GM03348 (cell line): ENCODE data around the gene LDLRAD1.
"Not testable (repeated sequence)": the region's sequence is repeated elsewhere in the genome, so short reads cannot be mapped to it uniquely, and the experiment has no call there.

ENCODE experiments used
- DNase-seq: peaks from one replicate; pipeline ENCODE4 v3.0.0; 2012; ENCODE audit warnings: low spot score

LDLRAD1 gene

GRCh38 chr1:54016343-54017282 is 1.4 kb downstream of the LDLRAD1 start:
- DNase-seq, result no peak

- DNase-seq, result no peak
Observed at GRCh38 chr1:54014009-54014629, 3.9 kb downstream of the LDLRAD1 start.

GRCh38 chr1:54013393-54014008 is 4.5 kb downstream of the LDLRAD1 start:
- DNase-seq, result no peak

- no peak for DNase-seq
Observed at GRCh38 chr1:54012863-54013262, 5.1 kb downstream of the LDLRAD1 start.

GRCh38 chr1:54012008-54012325 is 6.0 kb downstream of the LDLRAD1 start:
- no peak for DNase-seq

GRCh38 chr1:54011316-54012007 is 6.5 kb downstream of the LDLRAD1 start:
- no peak for DNase-seq

- no peak for DNase-seq
Observed at GRCh38 chr1:54010415-54011117, 7.4 kb downstream of the LDLRAD1 start.

- no peak for DNase-seq
Observed at GRCh38 chr1:54009406-54009805, 8.6 kb downstream of the LDLRAD1 start.

- DNase-seq, result no peak
Observed at GRCh38 chr1:54008876-54009275, 9.1 kb downstream of the LDLRAD1 start.

GRCh38 chr1:54007613-54008012 is 10.4 kb downstream of the LDLRAD1 start:
- no peak for DNase-seq

GRCh38 chr1:54006508-54006907 is 11.5 kb downstream of the LDLRAD1 start:
- no peak for DNase-seq

GRCh38 chr1:54004481-54005049 is 13.4 kb downstream of the LDLRAD1 start:
- no peak for DNase-seq

- DNase-seq, result not testable (repeated sequence)
Observed at GRCh38 chr1:54003750-54004480, 14.1 kb downstream of the LDLRAD1 start.

GRCh38 chr1:54003249-54003646 is 14.7 kb downstream of the LDLRAD1 start:
- DNase-seq, result no peak

GRCh38 chr1:54002544-54003248 is 15.3 kb downstream of the LDLRAD1 start:
- DNase-seq, result no peak

GRCh38 chr1:54001591-54001990 is 16.4 kb downstream of the LDLRAD1 start:
- no peak for DNase-seq

GRCh38 chr1:53999920-54000319 is 18.1 kb downstream of the LDLRAD1 start:
- no peak for DNase-seq

GRCh38 chr1:53998223-53998622 is 19.8 kb downstream of the LDLRAD1 start:
- DNase-seq, result no peak

- DNase-seq, result no peak
Observed at GRCh38 chr1:53995683-53996082, 22.3 kb downstream of the LDLRAD1 start.

GRCh38 chr1:53994516-53994915 is 23.5 kb downstream of the LDLRAD1 start:
- DNase-seq, result not testable (repeated sequence)
